Upper lobe of left lung (tissue), 6 donors: Measurements from ENCODE around the gene RPP38. TPM values are rescaled to one million over a fixed set of nuclear protein-coding genes. Genes with fewer than 3 reads are reported as not detected.

Experiments used
- ATAC-seq, 2 donors: fragments of 200-7000 bp; cut with Tn5 transposase; one replicate each; pipeline ENCODE4 v1.9.1; 2022; ENCODE audit warnings: mild to moderate bottlenecking in 2 of 2, moderate library complexity in 2 of 2; ENCODE audit not compliant: low FRiP score in 2 of 2
- DNase-seq, 2 donors: peaks; one replicate each; pipeline ENCODE4 v3.0.0-alpha.2; 2019 to 2020
- H3K27ac ChIP-seq, 4 donors: fragments of 200-600 bp; sonication (generic); one replicate each; pipeline ENCODE4 v1.5.1; 2016 to 2019
- H3K27me3 ChIP-seq, 4 donors: fragments of 200-600 bp; sonication (generic); one replicate each; pipeline ENCODE4 v1.5.1; 2017 to 2019
- H3K36me3 ChIP-seq, 4 donors: fragments of 200-600 bp; sonication (generic); one replicate each; pipeline ENCODE4 v1.5.1; 2016 to 2019
- H3K4me1 ChIP-seq, 4 donors: fragments of 200-600 bp; sonication (generic); one replicate each; pipeline ENCODE4 v1.5.1; 2018 to 2019
- H3K4me3 ChIP-seq, 4 donors: fragments of 200-600 bp; sonication (generic); one replicate each; pipeline ENCODE4 v1.5.1; 2017 to 2019; ENCODE audit warnings: mild to moderate bottlenecking in 2 of 4, moderate library complexity in 1 of 4
- H3K9me3 ChIP-seq, 4 donors: fragments of 200-600 bp; sonication (generic); one replicate each; pipeline ENCODE4 v1.5.1; 2018 to 2019
- EP300 ChIP-seq, 4 donors: sonication (generic); formaldehyde crosslinking; IDR thresholded peaks; one replicate each; pipeline ENCODE4 v1.5.1; 2017; ENCODE audit warnings: antibody characterized with exemption in 4 of 4, control low read depth in 2 of 4
- POLR2A ChIP-seq, 4 donors: fragments of 450-650 bp; IDR thresholded peaks; one replicate each; pipeline ENCODE4 v1.5.1; 2016 to 2017; ENCODE audit warnings: antibody characterized with exemption in 4 of 4, mild to moderate bottlenecking in 2 of 4
- POLR2AphosphoS5 ChIP-seq, 2 donors: sonication (generic); formaldehyde crosslinking; IDR thresholded peaks; one replicate each; pipeline ENCODE4 v1.5.1; 2017; ENCODE audit warnings: antibody characterized with exemption in 2 of 2
- WGBS, 2 donors: methylation state at CpG; one replicate each; pipeline ENCODE4 v1.1.5; 2017 to 2018; 5-methylcytosine and 5-hydroxymethylcytosine counted together
- total RNA-seq, 6 donors: library from RNA; depleted of rRNA in 4 of 6; stranded (reverse); fragments of >200 nt in 4 of 6; gene quantifications; one replicate each; pipeline versions ENCODE4 v1.1.0 to v1.2.1, GENCODE V29; 2016 to 2021
- TF ChIP-seq, protein P1 (sequence below), 6 experiments: fragments of 450-650 bp in 4 of 6; fragments of 200-600 bp in 2 of 6; sonication (generic) in 2 of 6; IDR thresholded peaks; one replicate each; pipeline ENCODE4 v1.5.1; 2016 to 2019; ENCODE audit warnings: antibody characterized with exemption in 6 of 6
- donor health status: DM: no; HTN: no; CAD: no; lungs with moderate emphysema.
- donor health status: DM: no; HTN: yes; CAD: no; lungs with severe emphysema.

RPP38 gene
- total RNA-seq, 6 donors from 2014 or later = 6.4 to 27.2 (median 13.6) TPM

DNA sequence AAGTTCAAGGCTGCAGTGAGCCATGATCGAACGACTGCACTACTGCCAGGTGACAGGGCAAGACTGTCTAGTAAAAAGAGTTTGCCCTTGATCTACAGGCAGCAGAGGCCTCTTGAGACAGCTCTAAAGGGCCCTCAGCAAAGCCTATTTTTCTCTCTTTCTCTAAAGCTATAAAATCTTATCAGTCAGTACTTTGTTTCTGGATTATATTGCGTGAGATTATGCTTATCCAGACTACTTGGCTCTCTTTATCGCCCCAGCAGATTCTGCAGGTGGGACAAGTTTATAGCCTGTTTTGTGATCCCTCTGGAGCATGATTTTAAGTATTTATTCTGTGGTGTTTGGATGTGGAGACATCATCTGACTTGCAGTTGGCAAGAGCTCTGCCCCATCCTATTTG is 2.7 kb downstream of the RPP38 start:
- H3K4me1 ChIP-seq = peaks cover 13 to 34% (median 23%) of the 10 kb centered on the region in 4 donors
- no peak for DNase-seq
- 76 to 80% methylated on average over 4 of the region's 4 CpGs for WGBS, 2 donors

DNA sequence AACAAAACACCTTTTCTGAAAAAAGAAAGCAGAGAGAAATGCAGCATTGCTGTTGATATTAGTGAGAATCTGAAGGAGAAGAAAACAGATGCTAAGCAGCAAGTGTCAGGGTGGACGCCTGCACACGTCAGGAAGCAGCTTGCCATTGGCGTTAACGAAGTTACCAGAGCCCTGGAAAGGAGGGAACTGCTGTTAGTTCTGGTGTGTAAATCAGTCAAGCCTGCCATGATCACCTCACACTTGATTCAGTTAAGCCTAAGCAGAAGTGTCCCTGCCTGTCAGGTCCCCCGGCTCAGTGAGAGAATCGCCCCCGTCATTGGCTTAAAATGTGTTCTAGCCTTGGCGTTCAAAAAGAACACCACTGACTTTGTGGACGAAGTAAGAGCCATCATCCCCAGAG is 6.4 kb downstream of the RPP38 start:
- Histone ChIP-seq H3K27ac (no peak overlapping the region), H3K27me3 (no peaks in the 10 kb centered on the region), H3K4me1 (peaks cover 8 to 23% (median 15%) of the 10 kb centered on the region in 4 donors), H3K9me3 (no peaks in the 10 kb centered on the region), H3K4me3 (no peak overlapping the region), H3K36me3 (peaks cover 11 to 56% (median 28%) of the 10 kb centered on the region in 4 donors)
- ATAC-seq (no peak), DNase-seq (no peak)
- TF ChIP-seq POLR2A (IDR thresholded peaks at IDR 0.05) (no peak), POLR2AphosphoS5 (IDR thresholded peaks at IDR 0.05) (no peak), EP300 (IDR thresholded peaks at IDR 0.05) (no peak)
- TF ChIP-seq, protein P1, sequence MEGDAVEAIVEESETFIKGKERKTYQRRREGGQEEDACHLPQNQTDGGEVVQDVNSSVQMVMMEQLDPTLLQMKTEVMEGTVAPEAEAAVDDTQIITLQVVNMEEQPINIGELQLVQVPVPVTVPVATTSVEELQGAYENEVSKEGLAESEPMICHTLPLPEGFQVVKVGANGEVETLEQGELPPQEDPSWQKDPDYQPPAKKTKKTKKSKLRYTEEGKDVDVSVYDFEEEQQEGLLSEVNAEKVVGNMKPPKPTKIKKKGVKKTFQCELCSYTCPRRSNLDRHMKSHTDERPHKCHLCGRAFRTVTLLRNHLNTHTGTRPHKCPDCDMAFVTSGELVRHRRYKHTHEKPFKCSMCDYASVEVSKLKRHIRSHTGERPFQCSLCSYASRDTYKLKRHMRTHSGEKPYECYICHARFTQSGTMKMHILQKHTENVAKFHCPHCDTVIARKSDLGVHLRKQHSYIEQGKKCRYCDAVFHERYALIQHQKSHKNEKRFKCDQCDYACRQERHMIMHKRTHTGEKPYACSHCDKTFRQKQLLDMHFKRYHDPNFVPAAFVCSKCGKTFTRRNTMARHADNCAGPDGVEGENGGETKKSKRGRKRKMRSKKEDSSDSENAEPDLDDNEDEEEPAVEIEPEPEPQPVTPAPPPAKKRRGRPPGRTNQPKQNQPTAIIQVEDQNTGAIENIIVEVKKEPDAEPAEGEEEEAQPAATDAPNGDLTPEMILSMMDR (IDR thresholded peaks at IDR 0.05) = no peak
- 92 to 94% methylated on average over 9 of the region's 9 CpGs for WGBS, 2 donors

More for the DNA sequence above, 2.7 kb downstream of the RPP38 start:
- ATAC-seq = no peak
- H3K36me3 ChIP-seq = peaks cover 11 to 37% (median 22%) of the 10 kb centered on the region in 4 donors
- H3K27ac ChIP-seq = no peak overlapping the region
- no peaks in the 10 kb centered on the region for H3K27me3 ChIP-seq
- H3K9me3 ChIP-seq = no peaks in the 10 kb centered on the region
- no peak overlapping the region for H3K4me3 ChIP-seq
- TF ChIP-seq POLR2A (IDR thresholded peaks at IDR 0.05) = no peak
- no peak for TF ChIP-seq POLR2AphosphoS5 (IDR thresholded peaks at IDR 0.05)
- TF ChIP-seq, protein P1 (IDR thresholded peaks at IDR 0.05) = no peak
- TF ChIP-seq EP300 (IDR thresholded peaks at IDR 0.05) = no peak

- ATAC-seq = peak; percentile 90 to 91
- TF ChIP-seq, protein P1 (IDR thresholded peaks at IDR 0.05) = peak; percentile 60 to 83 (median 81)
- TF ChIP-seq EP300 (IDR thresholded peaks at IDR 0.05) (no peak), POLR2A (IDR thresholded peaks at IDR 0.05) (no peak), POLR2AphosphoS5 (IDR thresholded peaks at IDR 0.05) (no peak)
Observed at GRCh38 chr10:15106352-15107013, 9.3 kb downstream of the RPP38 start.

GRCh38 chr10:15112657-15113056 is 15.5 kb downstream of the RPP38 start:
- ATAC-seq (no peak), DNase-seq (no peak)
- no peak overlapping the region for H3K4me3 ChIP-seq
- H3K36me3 ChIP-seq = peaks cover 4 to 60% (median 5%) of the 10 kb centered on the region in 4 donors
- H3K4me1 ChIP-seq = no peaks in the 10 kb centered on the region
- no peaks in the 10 kb centered on the region for H3K27me3 ChIP-seq
- 96% methylated on average over 13 of the region's 13 CpGs for WGBS, 2 donors
- H3K27ac ChIP-seq = no peak overlapping the region
- TF ChIP-seq POLR2A (IDR thresholded peaks at IDR 0.05) = no peak
- no peak for TF ChIP-seq POLR2AphosphoS5 (IDR thresholded peaks at IDR 0.05)
- TF ChIP-seq EP300 (IDR thresholded peaks at IDR 0.05) = no peak
- TF ChIP-seq, protein P1 (IDR thresholded peaks at IDR 0.05) = no peak
- H3K9me3 ChIP-seq = no peaks in the 10 kb centered on the region

More at GRCh38 chr10:15106352-15107013, 9.3 kb downstream of the RPP38 start:
- H3K4me1 ChIP-seq = peaks cover 0 to 6% (median 2%) of the 10 kb centered on the region in 4 donors
- no peak overlapping the region for H3K27ac ChIP-seq
- peak in 1 of 2 donors; percentile 83 for DNase-seq
- H3K36me3 ChIP-seq = peaks cover 15 to 67% (median 29%) of the 10 kb centered on the region in 4 donors
- no peaks in the 10 kb centered on the region for H3K9me3 ChIP-seq
- 46 to 64% methylated on average over 8 of the region's 8 CpGs for WGBS, 2 donors
- no peak overlapping the region for H3K4me3 ChIP-seq
- H3K27me3 ChIP-seq = no peaks in the 10 kb centered on the region
